Measurements from ENCODE around the gene IFT122.
"Not testable (repeated sequence)": the region's sequence is repeated elsewhere in the genome, so short reads cannot be mapped to it uniquely, and the experiment has no call there.

Gene IFT122, protein sequence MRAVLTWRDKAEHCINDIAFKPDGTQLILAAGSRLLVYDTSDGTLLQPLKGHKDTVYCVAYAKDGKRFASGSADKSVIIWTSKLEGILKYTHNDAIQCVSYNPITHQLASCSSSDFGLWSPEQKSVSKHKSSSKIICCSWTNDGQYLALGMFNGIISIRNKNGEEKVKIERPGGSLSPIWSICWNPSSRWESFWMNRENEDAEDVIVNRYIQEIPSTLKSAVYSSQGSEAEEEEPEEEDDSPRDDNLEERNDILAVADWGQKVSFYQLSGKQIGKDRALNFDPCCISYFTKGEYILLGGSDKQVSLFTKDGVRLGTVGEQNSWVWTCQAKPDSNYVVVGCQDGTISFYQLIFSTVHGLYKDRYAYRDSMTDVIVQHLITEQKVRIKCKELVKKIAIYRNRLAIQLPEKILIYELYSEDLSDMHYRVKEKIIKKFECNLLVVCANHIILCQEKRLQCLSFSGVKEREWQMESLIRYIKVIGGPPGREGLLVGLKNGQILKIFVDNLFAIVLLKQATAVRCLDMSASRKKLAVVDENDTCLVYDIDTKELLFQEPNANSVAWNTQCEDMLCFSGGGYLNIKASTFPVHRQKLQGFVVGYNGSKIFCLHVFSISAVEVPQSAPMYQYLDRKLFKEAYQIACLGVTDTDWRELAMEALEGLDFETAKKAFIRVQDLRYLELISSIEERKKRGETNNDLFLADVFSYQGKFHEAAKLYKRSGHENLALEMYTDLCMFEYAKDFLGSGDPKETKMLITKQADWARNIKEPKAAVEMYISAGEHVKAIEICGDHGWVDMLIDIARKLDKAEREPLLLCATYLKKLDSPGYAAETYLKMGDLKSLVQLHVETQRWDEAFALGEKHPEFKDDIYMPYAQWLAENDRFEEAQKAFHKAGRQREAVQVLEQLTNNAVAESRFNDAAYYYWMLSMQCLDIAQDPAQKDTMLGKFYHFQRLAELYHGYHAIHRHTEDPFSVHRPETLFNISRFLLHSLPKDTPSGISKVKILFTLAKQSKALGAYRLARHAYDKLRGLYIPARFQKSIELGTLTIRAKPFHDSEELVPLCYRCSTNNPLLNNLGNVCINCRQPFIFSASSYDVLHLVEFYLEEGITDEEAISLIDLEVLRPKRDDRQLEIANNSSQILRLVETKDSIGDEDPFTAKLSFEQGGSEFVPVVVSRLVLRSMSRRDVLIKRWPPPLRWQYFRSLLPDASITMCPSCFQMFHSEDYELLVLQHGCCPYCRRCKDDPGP

DNA sequence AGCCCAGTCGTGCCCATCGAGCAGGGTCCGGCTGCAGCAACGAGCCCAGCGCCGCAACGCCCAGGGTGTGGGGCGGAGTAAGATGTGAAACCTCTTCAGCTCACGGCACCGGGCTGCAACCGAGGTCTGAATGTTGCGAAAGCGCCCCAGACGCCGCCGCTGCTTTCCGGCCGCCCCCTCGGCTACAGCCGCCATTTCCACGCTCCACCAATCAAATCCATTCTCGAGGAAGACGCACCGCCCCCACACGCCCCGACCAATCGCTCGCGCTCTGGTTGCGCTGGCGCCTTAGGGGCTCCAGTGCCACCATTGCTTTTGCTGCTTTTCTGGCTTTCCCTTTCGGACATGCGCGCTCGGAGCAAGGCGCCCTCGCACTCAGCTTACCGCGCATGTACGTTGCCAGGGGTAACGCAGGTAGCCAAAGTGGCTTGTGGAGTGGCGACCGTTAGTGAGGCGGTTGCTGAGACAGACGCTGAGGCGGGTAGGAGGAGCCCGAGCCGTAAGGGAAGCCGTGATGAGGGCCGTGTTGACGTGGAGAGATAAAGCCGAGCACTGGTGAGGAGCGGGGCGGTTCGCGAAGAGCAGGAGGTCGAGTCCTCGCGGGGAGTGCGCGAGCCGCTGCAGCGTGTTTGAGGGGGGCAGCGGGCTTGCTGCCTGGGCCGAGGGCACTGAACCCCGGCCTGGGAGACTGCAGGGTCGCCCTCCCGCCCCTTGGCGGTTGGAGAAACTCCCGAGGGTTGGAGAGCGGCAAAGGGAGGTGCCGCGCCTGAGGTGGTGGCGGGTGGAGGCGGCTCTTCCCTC lies at the start of gene IFT122, which contains the start of gene MBD4:
IFT122 (plus strand) TSS at position 408 of the 801 bp plus-strand sequence; CDS start at position 515, 107 bp downstream.
MBD4 (minus strand) TSS at position 132 of the 801 bp plus-strand sequence; CDS start at position 17, 115 bp downstream.
- DNase-seq, result peak; percentile 99

DNA sequence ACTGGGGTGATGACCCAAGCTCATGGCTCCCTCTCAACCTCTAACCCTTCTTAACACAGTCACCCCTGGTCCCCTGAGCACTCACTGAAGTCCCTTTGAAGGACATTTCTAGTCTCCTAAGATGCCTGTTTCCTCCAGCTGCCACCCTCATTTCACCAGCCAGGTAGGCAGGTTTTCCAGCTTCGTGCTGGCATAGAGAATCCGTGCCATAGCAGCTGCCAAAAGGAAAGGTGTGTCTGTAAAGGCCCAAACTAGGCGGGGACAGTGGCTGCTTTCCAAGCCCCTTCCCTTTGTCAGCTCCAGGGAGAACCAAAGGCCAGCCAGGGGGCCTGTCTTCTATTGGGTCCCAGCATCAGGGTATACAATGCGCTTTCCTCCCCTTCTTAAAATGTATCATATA lies 48.4 kb upstream of the IFT122 start:
- DNase-seq, result not testable (repeated sequence)

DNA sequence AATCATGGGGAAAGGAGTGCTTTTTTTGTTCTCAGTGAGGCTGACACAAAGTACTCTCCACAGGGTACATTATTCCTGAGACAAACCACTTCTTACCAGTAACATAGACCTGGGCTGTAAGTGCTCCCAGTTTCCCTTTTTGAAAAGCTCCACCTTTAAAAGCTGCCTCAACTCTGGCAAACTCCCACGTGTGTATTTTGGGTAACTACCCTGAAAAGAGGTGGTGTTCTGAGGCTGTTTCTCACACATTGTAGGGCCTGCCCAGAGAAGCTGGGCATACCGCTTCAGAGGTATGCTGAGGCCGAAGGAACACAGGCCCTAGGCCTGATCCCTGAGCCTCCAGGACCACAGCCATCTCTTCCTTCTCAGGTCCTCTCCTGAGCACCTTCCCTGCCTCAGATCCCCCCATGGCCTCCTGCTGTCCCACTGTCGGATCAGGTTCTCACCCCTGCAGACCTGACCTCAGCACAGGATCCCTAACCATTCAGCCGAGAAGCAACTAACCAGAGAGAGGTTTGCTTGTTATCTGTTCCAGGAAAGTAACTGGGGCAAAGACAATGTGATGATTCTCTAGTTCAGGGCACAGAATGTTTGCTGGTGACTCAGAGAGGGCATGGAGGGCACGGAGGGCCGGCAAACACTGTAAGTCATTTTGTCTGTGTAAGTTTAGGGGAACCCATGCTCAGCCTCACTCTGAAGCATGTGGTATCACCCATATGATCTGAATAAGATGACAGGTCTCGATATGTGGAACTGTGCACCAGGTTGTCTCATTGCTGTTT lies 47.7 kb upstream of the IFT122 start:
- not testable (repeated sequence) for DNase-seq

DNA sequence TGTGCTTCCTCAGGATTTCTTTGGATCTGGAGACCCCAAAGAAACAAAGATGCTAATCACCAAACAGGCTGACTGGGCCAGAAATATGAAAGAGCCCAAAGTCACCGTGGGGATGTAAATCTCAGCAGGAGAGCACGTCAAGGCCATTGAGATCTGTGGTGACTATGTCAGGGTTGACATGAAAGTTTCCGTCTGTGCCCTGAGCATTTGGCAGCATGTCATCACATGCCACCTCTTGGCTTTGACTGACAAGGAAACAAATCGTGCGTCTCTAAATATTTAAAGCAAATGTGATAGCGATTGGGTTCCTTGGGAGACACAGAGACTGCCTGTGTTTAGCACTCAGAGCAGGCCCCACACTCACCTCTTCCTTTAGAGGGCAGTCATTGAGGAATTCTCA lies 46.8 kb upstream of the IFT122 start:
- DNase-seq, result no peak

DNA sequence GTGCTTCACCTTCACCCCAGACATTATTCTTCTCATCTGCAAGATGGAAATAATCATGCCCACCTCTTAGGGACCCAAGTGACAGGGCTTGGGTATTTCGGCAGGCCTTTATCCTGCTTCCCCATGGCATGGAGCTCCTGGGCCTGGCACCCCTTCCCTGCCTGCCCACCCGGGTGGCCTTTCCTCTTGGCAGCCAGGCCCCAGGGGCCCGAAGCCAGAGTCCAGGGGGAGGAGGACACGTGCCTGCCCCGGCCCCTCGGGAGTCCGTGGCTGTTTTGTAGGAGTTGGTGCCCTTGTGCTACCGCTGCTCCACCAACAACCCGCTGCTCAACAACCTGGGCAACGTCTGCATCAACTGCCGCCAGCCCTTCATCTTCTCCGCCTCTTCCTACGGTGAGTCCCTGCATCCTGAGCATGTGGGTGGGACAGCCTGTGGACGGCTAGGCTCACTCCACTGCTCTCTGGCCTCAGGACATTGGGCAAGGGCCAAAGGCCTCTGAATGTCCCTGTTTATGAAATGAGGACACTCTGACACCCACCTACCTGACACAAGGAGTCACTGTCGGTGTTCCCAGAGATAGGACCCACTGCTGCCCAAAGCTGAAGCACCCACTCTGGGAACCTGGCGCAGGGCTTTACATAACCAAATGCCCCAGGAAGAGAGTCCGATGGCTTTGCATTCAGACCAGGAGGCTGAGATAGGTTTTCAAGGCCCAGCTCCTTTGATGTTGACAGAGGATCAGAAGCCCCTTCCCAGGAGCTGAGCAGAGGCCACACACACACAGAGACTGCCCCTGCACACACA lies 46.1 kb upstream of the IFT122 start:
- DNase-seq, result not testable (repeated sequence)

DNA sequence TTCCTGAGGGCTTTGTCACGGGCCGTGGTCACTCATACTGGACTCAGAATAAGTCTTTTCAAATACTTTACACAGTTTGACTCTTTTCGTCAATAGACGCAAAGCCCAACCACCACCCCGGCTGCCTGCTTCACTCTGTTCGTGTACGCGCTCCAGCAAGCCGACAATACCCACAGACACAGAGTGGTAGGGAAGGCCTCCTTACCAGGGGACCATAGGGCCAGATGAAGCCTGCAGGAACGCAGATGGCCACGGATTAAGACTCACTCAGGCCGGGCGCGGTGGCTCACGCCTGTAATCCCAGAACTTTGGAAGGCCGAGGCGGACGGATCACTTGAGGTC lies 41.2 kb upstream of the IFT122 start:
- no peak for DNase-seq

DNA sequence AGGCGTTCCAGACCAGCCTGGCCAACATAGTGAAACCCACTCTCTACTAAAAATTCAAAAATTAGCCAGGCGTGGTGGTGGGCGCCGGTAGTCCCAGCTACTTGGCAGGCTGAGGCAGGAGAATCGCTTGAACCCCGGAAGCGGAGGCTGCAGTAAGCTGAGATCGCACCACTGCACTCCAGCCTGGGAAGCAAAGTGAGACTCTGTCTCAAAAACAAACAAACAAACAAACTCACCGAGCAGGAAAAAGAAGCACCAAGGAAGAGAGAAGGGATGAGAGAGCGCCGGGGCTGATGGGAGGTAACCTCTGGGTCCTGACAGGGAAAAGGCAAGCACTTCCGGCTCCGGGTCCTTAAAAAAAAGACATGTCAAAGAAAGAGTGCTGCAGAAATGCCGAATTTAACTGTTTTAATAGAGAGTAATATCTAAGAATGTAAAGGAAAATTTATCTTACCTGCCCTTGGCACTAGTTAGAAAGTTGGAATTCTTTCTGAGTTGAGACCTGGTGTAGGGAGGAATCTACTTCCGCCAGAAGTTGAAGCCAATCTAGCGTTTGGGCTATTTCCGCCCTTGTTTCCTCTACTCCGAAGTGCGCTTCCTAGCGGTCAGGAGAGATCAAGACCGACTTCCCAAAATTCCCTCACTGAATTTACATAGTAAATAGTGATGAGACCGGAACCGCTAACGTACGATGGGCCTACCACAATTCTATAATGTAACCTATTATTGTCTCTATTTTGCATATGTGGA lies 40.7 kb upstream of the IFT122 start:
- DNase-seq, result peak; percentile 96

DNA sequence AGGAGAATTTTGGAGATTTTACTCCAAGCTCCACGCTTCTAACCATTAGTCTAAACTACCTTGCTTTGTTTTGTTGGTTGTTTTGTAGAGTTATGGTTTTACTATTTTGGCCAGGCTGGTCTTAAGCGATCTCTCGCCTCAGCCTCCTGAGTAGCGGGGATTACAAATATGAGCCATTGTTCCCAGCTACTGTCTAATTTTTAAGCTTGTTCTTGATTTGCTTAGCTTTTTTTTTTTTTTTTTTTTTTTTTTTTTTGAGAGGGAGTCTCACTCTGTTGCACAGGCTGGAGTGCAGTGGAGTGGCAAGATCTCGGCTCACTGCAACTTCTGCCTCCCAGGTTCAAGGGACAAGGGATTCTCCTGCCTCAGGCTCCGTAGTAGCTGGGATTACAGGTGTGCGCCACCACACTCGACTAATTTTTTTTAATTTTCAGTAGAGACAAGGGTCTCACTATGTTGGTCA lies 40.1 kb upstream of the IFT122 start:
- DNase-seq, result no peak

DNA sequence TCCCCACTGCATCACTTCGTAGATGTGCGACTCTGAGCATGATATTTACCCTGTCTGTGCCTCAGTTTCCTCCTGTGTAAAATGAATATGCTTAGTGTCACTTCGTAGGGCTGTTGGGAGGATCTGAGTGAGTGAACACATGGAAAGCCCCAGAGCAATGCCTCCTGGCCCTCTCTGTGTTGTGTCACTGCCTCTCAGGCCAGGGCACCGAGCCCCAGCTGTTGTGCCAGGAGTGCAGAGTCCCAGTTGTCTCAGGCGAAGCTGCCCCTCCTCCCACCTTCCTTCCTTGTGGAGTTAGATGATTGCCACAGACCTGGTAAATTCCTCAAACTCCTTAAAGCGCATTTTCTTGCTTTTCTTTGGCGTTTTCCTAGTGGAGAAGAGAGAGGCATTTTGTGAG lies 37.8 kb upstream of the IFT122 start:
- no peak for DNase-seq

DNA sequence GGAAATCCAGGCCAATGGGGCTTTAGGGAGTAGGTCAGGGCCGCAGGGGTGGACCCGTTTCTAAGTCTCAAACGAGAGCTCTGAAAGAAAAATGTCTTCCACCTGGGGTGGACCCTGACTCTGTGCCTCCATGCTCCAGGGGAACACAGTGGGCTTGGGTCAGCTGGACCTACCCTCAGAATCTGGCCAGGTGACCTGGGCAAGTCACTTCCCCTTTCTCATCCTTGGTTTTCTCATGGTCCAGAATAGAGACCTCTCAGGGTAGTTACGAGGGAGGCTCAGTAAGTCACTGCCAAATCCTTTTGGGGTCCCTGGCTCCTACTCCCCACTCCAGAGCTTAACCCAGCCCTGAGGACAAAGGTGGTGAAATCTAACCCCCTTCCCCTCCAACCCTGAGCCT lies 37.4 kb upstream of the IFT122 start:
- DNase-seq, result no peak

DNA sequence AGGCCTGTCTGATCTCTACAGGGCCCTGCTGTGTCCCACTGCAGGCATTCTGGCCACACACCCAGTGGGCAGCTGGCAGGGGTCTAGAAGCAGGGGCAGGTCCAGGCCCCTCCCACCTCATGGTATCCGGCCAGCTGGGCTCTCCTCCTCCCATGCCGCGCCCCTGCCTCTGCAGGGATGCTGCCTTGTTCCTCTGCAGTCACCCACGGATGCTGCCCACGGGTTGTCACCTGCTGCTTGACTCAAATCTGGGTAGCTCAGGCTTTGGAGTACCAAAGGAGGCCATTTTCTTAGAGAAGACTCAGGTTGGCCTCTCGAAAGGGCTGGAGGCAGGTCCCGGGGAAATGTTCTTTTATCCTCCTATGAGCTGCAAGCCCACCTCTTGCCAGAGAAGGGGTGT lies 36.6 kb upstream of the IFT122 start:
- DNase-seq, result no peak

DNA sequence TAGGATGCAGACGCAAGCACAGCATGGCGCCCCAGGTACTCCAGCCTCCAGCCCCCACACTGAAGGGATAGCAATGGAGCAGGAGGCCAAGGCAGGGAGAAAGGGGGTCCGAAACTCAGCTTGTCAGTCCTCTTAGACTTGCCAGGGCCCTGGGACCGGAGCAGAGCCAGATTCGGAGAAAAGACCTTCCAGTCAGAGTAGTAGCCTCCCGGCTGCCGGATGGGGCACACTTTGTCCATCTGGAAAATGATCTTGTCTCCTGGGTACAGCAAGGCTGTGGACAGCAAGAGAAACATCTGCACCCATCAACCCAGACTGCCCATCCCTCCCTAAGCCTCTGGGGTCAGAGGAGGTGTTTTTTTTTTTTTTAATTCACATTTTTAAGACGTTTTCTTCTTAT lies 35.9 kb upstream of the IFT122 start:
- no peak for DNase-seq

DNA sequence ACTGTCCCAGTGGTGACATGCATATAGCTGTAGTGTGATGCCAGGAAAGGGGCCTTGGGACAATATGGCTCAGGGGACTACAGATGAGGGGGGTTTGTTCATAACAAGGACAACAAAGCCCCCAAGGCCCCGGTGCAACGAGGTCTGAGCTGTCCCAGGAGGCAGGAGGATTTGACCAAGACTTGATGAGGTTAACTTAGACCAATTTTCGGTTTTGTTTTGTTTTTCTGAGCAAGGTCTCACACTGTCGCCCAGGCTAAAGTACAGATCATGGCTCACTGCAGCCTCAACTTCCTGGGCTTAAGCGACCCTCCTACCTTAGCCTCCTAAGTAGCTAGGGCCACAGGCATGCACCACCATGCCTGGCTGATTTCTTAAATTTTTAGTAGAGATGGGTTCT lies 35.4 kb upstream of the IFT122 start:
- no peak for DNase-seq

DNA sequence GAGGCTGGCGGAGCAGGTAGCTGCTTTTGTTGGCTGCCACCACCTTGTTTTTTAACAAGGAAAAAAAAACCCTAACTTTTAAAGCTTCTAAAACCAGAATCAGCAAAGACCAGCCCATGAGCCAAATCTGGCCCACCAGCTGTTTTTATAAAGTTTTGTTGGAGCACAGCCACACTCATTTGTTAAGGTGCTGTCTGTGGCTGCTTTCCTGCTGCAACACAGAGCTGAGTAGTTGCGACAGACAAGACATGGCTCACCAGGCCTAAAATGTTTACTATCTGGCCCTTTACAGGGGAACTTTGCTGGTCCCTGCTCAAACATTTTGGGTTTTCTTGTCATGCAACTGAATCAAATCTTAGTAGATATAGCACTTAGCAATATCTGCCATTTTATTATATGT lies 30.5 kb upstream of the IFT122 start:
- no peak for DNase-seq

DNA sequence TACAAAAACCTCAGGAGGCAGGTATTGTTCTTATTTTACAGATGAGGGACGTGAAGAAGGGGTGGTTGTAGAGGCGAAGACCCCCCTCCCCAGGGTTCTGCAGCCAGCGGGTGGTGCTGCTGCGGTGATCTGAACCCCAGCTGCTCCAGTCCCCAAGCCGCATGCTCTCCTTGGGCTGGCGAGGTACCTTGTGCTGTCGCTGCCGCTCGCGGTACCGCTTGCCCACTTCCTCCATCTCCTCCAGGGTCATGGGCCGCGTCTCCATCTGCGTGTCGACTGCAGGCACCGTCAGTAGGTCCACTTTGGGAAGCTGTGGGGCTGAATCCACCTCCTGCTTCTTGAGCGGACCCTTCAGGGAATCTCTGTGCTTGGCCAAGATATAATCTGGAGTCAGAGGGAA lies 29.1 kb upstream of the IFT122 start:
- no peak for DNase-seq

DNA sequence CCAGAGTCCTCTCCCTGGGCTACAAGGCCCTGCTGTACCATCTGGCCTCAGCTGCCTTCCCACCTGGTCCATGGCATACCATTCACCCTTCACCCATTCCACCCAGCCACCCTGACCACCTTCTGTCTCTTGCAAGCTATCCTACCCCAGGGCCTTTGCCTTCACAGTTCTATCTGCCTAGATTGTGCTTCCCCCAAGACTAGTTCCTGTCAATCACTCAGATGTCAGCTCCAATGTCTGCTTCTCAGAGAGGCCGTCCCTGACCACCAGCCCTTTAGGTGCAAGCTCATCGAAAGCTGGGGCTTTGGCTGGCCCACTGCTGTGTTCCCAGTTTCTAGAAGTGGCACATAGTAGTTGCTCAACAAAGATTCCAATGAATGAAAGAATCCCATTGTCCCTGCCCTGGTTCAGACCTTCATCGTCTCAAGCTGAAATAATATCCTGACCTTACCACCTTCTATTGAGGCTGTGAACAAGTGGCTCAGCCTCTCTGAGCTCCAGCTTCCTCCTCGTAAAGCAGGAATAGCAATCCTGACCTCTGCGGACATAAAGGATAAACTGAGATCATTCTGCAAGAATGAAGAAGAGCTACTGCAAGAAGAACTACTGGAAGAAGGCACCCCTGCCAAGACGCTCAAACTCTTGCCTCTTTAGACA lies 27.4 kb upstream of the IFT122 start:
- DNase-seq, result no peak

DNA sequence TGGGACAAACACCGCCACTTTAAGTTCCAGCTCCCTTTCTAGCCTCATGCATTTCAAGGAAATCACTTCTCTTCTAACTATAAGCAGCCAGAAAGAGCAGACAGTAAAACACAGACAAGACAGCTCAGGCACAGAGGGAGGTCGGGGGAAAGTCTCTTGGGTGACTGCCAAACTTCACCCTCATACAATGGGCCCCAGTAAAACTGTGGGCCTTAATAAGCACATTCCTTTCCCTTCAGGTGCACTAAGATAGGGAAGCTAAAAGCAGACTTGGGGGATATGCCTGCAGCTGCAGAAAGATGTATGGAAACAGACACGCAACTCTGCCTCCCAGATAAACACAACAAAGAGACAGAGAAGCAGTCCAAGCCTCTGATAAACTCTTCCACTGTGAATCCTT lies 26.8 kb upstream of the IFT122 start:
- DNase-seq, result not testable (repeated sequence)

DNA sequence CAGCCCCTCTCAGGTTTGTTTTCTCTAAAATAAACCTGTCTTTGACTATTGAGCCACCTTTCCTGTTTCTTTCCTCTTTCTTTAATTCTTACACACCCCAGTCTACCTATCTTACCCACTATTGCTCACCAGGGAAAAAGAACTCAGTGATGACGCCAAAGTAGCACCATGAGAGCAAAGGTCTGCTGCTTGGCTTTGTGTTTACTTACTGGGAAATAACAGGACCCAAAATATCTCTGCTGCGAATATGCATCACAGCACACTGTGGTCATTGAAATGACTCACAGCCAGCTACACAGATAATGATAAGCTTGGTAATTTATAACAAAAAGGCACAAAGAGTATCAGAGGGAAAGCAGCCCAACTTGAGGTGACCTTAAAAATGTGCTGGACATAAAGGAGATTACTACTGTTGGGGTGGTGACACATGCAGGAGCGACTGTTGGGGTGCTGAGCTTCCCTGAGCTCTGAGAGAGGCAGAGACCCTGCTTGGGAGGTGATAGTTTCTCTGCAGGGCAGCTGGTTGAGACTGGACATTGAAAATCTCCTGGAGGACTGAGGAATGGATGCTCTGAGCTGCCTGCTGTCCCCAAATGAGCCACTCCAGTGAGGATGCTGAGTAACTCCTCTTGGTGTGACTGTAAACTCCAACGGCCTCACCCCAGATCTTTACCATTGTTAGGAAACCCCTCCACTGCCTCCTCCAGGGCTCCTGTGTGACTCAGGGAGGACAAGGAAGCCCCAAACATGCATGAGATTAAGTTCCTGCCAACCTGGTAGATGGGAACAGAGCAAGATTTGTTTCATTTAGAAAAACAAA lies 26.1 kb upstream of the IFT122 start:
- peak; percentile 54 for DNase-seq

Data from fibroblast of skin of right quadriceps (primary cell).